ENCODE results near the gene ZCCHC14. TPM values are rescaled to one million over a fixed set of nuclear protein-coding genes. Genes with fewer than 3 reads are reported as not detected.

Gene ZCCHC14
- total RNA-seq, 1 experiment from 2014 or later: 45.4 TPM

DNA sequence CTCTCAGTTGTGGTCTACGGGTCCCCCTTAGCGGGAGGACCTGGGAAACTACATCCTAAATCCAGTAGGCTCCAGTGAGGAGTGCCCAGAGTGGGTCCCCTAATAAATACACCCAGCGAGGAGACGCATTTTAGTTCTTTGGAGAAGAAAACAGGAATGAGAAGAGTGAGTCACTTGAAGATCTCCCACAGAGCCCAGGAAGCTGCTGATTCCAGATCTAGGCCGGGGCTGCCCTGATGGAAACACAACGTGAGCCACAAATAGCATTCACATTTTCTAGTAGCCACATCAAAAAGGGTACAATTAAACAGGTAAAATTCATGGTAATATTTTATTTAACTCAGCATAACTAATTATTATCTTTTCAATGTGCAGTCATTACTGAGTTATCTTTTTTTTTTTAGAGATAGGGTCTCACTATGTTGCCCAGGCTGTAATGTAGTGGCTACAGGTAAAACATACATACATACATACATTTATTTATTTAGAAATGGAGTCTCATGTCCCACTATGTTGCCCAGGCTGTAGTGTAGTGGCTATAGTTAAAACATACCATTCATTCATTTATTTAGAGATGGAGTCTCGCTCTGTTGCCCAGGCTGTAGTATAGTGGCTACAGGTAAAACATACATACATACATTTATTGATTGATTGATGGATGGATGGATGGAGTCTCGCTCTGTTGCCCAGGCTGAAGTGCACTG, 130.8 kb downstream of the ZCCHC14 start:
- CTCF ChIA-PET: no interaction called here
- Mint-ChIP-seq H3K27me3 (ENCODE audit: unreplicated experiment) (no peaks in the 10 kb centered on the region), H3K4me1 (ENCODE audit: low read depth, unreplicated experiment) (no peaks in the 10 kb centered on the region), H3K27ac (ENCODE audit: unreplicated experiment) (no peak overlapping the region), H3K36me3 (ENCODE audit: insufficient read depth, unreplicated experiment) (no peaks in the 10 kb centered on the region), H3K9me3 (ENCODE audit: low read depth, unreplicated experiment) (no peaks in the 10 kb centered on the region), H3K4me3 (ENCODE audit: low read depth, unreplicated experiment) (no peak overlapping the region)
- intact Hi-C loops (cut with micrococcal nuclease; ENCODE audit: unreplicated experiment): no loop called here
- no TSS peak for BruUV-seq (replicated peaks)
- no peak for DNase-seq
- TF ChIP-seq, protein P1, sequence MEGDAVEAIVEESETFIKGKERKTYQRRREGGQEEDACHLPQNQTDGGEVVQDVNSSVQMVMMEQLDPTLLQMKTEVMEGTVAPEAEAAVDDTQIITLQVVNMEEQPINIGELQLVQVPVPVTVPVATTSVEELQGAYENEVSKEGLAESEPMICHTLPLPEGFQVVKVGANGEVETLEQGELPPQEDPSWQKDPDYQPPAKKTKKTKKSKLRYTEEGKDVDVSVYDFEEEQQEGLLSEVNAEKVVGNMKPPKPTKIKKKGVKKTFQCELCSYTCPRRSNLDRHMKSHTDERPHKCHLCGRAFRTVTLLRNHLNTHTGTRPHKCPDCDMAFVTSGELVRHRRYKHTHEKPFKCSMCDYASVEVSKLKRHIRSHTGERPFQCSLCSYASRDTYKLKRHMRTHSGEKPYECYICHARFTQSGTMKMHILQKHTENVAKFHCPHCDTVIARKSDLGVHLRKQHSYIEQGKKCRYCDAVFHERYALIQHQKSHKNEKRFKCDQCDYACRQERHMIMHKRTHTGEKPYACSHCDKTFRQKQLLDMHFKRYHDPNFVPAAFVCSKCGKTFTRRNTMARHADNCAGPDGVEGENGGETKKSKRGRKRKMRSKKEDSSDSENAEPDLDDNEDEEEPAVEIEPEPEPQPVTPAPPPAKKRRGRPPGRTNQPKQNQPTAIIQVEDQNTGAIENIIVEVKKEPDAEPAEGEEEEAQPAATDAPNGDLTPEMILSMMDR (IDR thresholded peaks at IDR 0.05; ENCODE audit: unreplicated experiment): no peak

DNA sequence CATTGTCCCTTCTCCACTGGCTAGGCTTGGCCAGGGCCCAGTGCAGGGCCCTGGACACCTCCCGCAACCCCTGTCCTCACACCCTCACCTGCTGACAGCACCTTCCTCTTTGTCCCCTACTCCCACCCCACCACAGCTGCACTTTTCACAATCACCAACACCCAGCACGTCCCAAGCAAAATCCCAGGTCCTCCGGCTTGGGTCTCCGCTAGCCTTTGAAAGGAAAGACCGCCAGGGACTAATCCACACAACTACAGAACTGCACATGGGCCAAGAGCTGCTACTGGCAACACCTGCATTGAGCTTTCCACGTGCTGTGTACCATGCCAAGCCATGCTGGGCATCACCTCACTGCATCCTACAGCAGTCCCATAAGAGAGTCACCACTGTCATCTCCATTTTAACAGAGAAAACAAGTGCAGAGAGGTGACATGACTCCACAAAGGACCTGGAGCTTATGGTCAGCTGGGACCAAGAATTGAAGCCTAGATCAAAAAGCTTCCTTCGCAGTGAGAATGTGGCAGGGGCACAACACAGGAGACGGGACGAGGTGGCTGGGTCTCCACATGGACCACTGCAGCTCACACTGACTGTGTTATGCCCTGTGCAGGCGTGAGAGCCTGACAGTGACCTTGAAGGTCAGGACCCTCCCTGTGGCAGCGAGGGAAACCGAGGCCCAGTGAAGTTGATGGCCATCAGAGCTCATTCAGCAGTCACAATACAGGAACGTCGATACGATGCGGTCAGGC, 131.8 kb downstream of the ZCCHC14 start:
- BruUV-seq (replicated peaks): no TSS peak
- TF ChIP-seq, protein P1 (IDR thresholded peaks at IDR 0.05; ENCODE audit: unreplicated experiment): no peak
- CTCF ChIA-PET: no interaction called here
- Mint-ChIP-seq H3K27ac (ENCODE audit: unreplicated experiment) (no peak overlapping the region), H3K9me3 (ENCODE audit: low read depth, unreplicated experiment) (no peaks in the 10 kb centered on the region), H3K36me3 (ENCODE audit: insufficient read depth, unreplicated experiment) (peaks cover under 1% of the 10 kb centered on the region), H3K27me3 (ENCODE audit: unreplicated experiment) (no peaks in the 10 kb centered on the region), H3K4me1 (ENCODE audit: low read depth, unreplicated experiment) (no peaks in the 10 kb centered on the region), H3K4me3 (ENCODE audit: low read depth, unreplicated experiment) (no peak overlapping the region)
- no peak for DNase-seq
- intact Hi-C loops (cut with micrococcal nuclease; ENCODE audit: unreplicated experiment): no loop called here

DNA sequence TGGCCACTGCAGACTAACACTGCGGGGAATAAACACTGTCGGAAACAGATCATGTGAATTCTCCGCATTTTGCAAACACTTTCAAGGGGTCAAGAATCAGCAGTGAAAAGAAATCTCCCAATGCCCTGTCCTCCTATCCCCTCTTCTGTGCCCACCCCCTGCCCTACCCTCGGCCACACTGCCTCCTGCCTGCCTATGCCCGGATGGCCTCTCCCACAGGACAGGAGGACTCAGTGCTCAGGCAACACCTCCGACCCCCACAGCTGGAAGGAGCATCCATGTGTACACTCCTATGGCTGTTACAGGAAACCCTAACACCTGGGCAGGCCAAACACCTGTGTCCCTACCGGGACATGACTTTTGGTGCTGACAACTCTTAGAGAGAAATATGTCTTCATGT, 133.7 kb downstream of the ZCCHC14 start:
- no TSS peak for BruUV-seq (replicated peaks)
- no peak overlapping the region for H3K4me3 Mint-ChIP-seq (ENCODE audit: low read depth, unreplicated experiment)
- CTCF ChIA-PET: no interaction called here
- H3K4me1 Mint-ChIP-seq (ENCODE audit: low read depth, unreplicated experiment): no peaks in the 10 kb centered on the region
- H3K9me3 Mint-ChIP-seq (ENCODE audit: low read depth, unreplicated experiment): no peaks in the 10 kb centered on the region
- no peaks in the 10 kb centered on the region for H3K27me3 Mint-ChIP-seq (ENCODE audit: unreplicated experiment)
- no peak overlapping the region for H3K27ac Mint-ChIP-seq (ENCODE audit: unreplicated experiment)
- TF ChIP-seq, protein P1 (IDR thresholded peaks at IDR 0.05; ENCODE audit: unreplicated experiment): no peak
- no peak for DNase-seq
- H3K36me3 Mint-ChIP-seq (ENCODE audit: insufficient read depth, unreplicated experiment): peaks cover 6% of the 10 kb centered on the region
- intact Hi-C loops (cut with micrococcal nuclease; ENCODE audit: unreplicated experiment): no loop called here

DNA sequence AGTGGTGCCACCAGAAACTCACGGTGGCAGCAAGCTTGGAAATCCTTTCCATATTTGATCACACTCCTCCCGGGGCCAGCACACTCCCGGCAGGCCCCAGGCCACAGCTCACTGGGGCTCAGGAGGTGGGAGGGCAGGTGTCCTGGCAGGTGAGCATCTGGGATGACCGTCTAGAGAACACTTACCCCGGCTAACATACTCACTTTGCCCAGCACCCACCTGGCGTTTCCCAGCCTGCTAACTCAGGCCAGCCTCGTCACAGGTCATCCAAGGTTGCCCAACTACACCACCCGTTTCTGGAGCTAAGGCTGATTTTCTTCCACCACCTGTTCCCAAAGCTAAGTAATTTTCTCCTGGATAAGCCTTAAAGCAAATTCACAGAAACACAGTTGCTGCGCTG, 134.1 kb downstream of the ZCCHC14 start:
- TF ChIP-seq, protein P1 (IDR thresholded peaks at IDR 0.05; ENCODE audit: unreplicated experiment): no peak
- CTCF ChIA-PET: no interaction called here
- no peak overlapping the region for H3K27ac Mint-ChIP-seq (ENCODE audit: unreplicated experiment)
- no peaks in the 10 kb centered on the region for H3K9me3 Mint-ChIP-seq (ENCODE audit: low read depth, unreplicated experiment)
- BruUV-seq (replicated peaks): no TSS peak
- DNase-seq: no peak
- no peaks in the 10 kb centered on the region for H3K27me3 Mint-ChIP-seq (ENCODE audit: unreplicated experiment)
- intact Hi-C loops (cut with micrococcal nuclease; ENCODE audit: unreplicated experiment): no loop called here
- no peak overlapping the region for H3K4me3 Mint-ChIP-seq (ENCODE audit: low read depth, unreplicated experiment)
- H3K4me1 Mint-ChIP-seq (ENCODE audit: low read depth, unreplicated experiment): no peaks in the 10 kb centered on the region
- H3K36me3 Mint-ChIP-seq (ENCODE audit: insufficient read depth, unreplicated experiment): peaks cover 6% of the 10 kb centered on the region

All from Calu3 (cell line).